Measurements from ENCODE around the gene AZI2.

The AZI2 gene

DNA sequence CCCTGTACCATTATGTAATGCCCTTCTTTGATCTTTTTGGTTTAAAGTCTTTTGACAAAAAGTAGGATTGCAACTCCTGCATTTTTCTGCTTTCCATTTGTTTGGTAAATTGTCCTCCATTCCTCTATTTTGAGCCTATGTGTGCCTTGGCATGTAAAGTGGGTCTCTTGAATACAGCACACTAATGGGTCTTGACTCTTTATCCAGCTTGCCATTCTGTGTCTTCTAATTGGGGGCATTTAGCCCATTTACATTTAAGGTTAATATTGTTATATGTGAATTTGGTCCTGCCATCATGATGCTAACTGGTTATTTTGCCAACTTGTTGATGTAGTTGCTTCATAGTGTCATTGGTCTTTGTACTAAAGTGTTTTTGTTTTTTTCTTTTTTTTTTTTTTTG, 74.8 kb downstream of the AZI2 start:
- H3K9ac ChIP-seq (ENCODE audit: insufficient read length): no peak overlapping the region
- no peak overlapping the region for H3K27ac ChIP-seq
- no peak overlapping the region for H3K4me3 ChIP-seq
- H3K36me3 ChIP-seq (ENCODE audit: insufficient read depth, low read length): no peaks in the 10 kb centered on the region; the same call in 1 of the 2 replicates
- no peaks in the 10 kb centered on the region for H3K9me3 ChIP-seq (ENCODE audit: low read depth, low read length)
- DNase-seq (ENCODE audit: low read depth, low spot score): no peak
- TF ChIP-seq FOXP2 (optimal IDR thresholded peaks at IDR 0.05; ENCODE audit: control extremely low read depth, extremely low read length, insufficient read depth) (no peak), POLR2AphosphoS5 (IDR thresholded peaks at IDR 0.05; ENCODE audit: borderline replicate concordance, low read depth, low read length) (no peak), EZH2 (IDR thresholded peaks at IDR 0.05) (no peak)

Measured in SK-N-MC (cell line).